ENCODE results near the gene SELPLG. TPM values are rescaled to one million over a fixed set of nuclear protein-coding genes. Genes with fewer than 3 reads are reported as not detected.
"Not testable (repeated sequence)": the region's sequence is repeated elsewhere in the genome, so short reads cannot be mapped to it uniquely, and the experiment has no call there.

Gene SELPLG
- polyA plus RNA-seq, 2 donors: 0.86 to 2.0 TPM

GRCh38 chr12:108592033-108592909 lies 41.4 kb downstream of the SELPLG start:
- no peaks in the 10 kb centered on the region for H3K36me3 ChIP-seq (ENCODE audit: control insufficient read depth in 2 of 2, insufficient read depth in 2 of 2, low read length in 1 of 2)
- H3K4me3 ChIP-seq (ENCODE audit: low read depth in 1 of 2, low read length in 2 of 2): no peak overlapping the region
- H3K27ac ChIP-seq (ENCODE audit: low read depth in 2 of 2, low read length in 1 of 2): no peak overlapping the region
- WGBS, 2 donors: 94 to 95% methylated on average over 25 of the region's 25 CpGs
- H3K4me1 ChIP-seq (ENCODE audit: control insufficient read depth in 2 of 2, insufficient read depth in 2 of 2, low read length in 1 of 2): peaks cover 0 to 7% of the 10 kb centered on the region in 2 donors
- no peaks in the 10 kb centered on the region for H3K27me3 ChIP-seq (ENCODE audit: control insufficient read depth in 1 of 2, insufficient read depth in 2 of 2, low read length in 2 of 2)
- no peaks in the 10 kb centered on the region for H3K9me3 ChIP-seq (ENCODE audit: control insufficient read depth in 2 of 2, insufficient read depth in 1 of 2, low read depth in 1 of 2, low read length in 1 of 2)

GRCh38 chr12:108591267-108591980 lies 42.3 kb downstream of the SELPLG start:
- no peak overlapping the region for H3K27ac ChIP-seq (ENCODE audit: low read depth in 2 of 2, low read length in 1 of 2)
- 83 to 86% methylated on average over 22 of the region's 22 CpGs for WGBS, 2 donors

GRCh38 chr12:108590463-108590862 lies 43.2 kb downstream of the SELPLG start:
- H3K4me1 ChIP-seq (ENCODE audit: control insufficient read depth in 2 of 2, insufficient read depth in 2 of 2, low read length in 1 of 2); H3K4me3 ChIP-seq (ENCODE audit: low read depth in 1 of 2, low read length in 2 of 2); H3K27ac ChIP-seq (ENCODE audit: low read depth in 2 of 2, low read length in 1 of 2); H3K9me3 ChIP-seq (ENCODE audit: control insufficient read depth in 2 of 2, insufficient read depth in 1 of 2, low read depth in 1 of 2, low read length in 1 of 2); H3K27me3 ChIP-seq (ENCODE audit: control insufficient read depth in 1 of 2, insufficient read depth in 2 of 2, low read length in 2 of 2); H3K36me3 ChIP-seq (ENCODE audit: control insufficient read depth in 2 of 2, insufficient read depth in 2 of 2, low read length in 1 of 2): not testable (repeated sequence)
- WGBS, 2 donors: 91 to 95% methylated on average over 9 of the region's 9 CpGs

More at GRCh38 chr12:108591267-108591980, 42.3 kb downstream of the SELPLG start:
- H3K4me3 ChIP-seq (ENCODE audit: low read depth in 1 of 2, low read length in 2 of 2): no peak overlapping the region
- no peaks in the 10 kb centered on the region for H3K9me3 ChIP-seq (ENCODE audit: control insufficient read depth in 2 of 2, insufficient read depth in 1 of 2, low read depth in 1 of 2, low read length in 1 of 2)
- H3K27me3 ChIP-seq (ENCODE audit: control insufficient read depth in 1 of 2, insufficient read depth in 2 of 2, low read length in 2 of 2): no peaks in the 10 kb centered on the region
- H3K36me3 ChIP-seq (ENCODE audit: control insufficient read depth in 2 of 2, insufficient read depth in 2 of 2, low read length in 1 of 2): no peaks in the 10 kb centered on the region
- H3K4me1 ChIP-seq (ENCODE audit: control insufficient read depth in 2 of 2, insufficient read depth in 2 of 2, low read length in 1 of 2): peaks cover 0 to 7% of the 10 kb centered on the region in 2 donors

- no peak overlapping the region for H3K4me3 ChIP-seq (ENCODE audit: low read depth in 1 of 2, low read length in 2 of 2)
- no peak overlapping the region for H3K27ac ChIP-seq (ENCODE audit: low read depth in 2 of 2, low read length in 1 of 2)
- WGBS, 2 donors: 66 to 71% methylated on average over 7 of the region's 7 CpGs
- no peaks in the 10 kb centered on the region for H3K36me3 ChIP-seq (ENCODE audit: control insufficient read depth in 2 of 2, insufficient read depth in 2 of 2, low read length in 1 of 2)
- H3K9me3 ChIP-seq (ENCODE audit: control insufficient read depth in 2 of 2, insufficient read depth in 1 of 2, low read depth in 1 of 2, low read length in 1 of 2): no peaks in the 10 kb centered on the region
- H3K27me3 ChIP-seq (ENCODE audit: control insufficient read depth in 1 of 2, insufficient read depth in 2 of 2, low read length in 2 of 2): no peaks in the 10 kb centered on the region
- peaks cover 0 to 3% of the 10 kb centered on the region in 2 donors for H3K4me1 ChIP-seq (ENCODE audit: control insufficient read depth in 2 of 2, insufficient read depth in 2 of 2, low read length in 1 of 2)
These were observed 43.9 kb downstream of the SELPLG start for GRCh38 chr12:108589840-108590229.

- no peak overlapping the region for H3K4me3 ChIP-seq (ENCODE audit: low read depth in 1 of 2, low read length in 2 of 2)
- no peak overlapping the region for H3K27ac ChIP-seq (ENCODE audit: low read depth in 2 of 2, low read length in 1 of 2)
- no peaks in the 10 kb centered on the region for H3K27me3 ChIP-seq (ENCODE audit: control insufficient read depth in 1 of 2, insufficient read depth in 2 of 2, low read length in 2 of 2)
- H3K36me3 ChIP-seq (ENCODE audit: control insufficient read depth in 2 of 2, insufficient read depth in 2 of 2, low read length in 1 of 2): no peaks in the 10 kb centered on the region
- 32% methylated on average over 14 to 15 of the region's 15 CpGs for WGBS, 2 donors
- H3K4me1 ChIP-seq (ENCODE audit: control insufficient read depth in 2 of 2, insufficient read depth in 2 of 2, low read length in 1 of 2): peaks cover 0 to 3% of the 10 kb centered on the region in 2 donors
- no peaks in the 10 kb centered on the region for H3K9me3 ChIP-seq (ENCODE audit: control insufficient read depth in 2 of 2, insufficient read depth in 1 of 2, low read depth in 1 of 2, low read length in 1 of 2)
These were observed 44.5 kb downstream of the SELPLG start for GRCh38 chr12:108589028-108589839.

- Histone ChIP-seq H3K4me1 (ENCODE audit: control insufficient read depth in 2 of 2, insufficient read depth in 2 of 2, low read length in 1 of 2) (peaks cover 0 to 3% of the 10 kb centered on the region in 2 donors), H3K9me3 (ENCODE audit: control insufficient read depth in 2 of 2, insufficient read depth in 1 of 2, low read depth in 1 of 2, low read length in 1 of 2) (no peaks in the 10 kb centered on the region), H3K4me3 (ENCODE audit: low read depth in 1 of 2, low read length in 2 of 2) (no peak overlapping the region), H3K27me3 (ENCODE audit: control insufficient read depth in 1 of 2, insufficient read depth in 2 of 2, low read length in 2 of 2) (no peaks in the 10 kb centered on the region), H3K27ac (ENCODE audit: low read depth in 2 of 2, low read length in 1 of 2) (no peak overlapping the region), H3K36me3 (ENCODE audit: control insufficient read depth in 2 of 2, insufficient read depth in 2 of 2, low read length in 1 of 2) (no peaks in the 10 kb centered on the region)
- WGBS, 2 donors: 77 to 80% methylated on average over 4 of the region's 4 CpGs
These were observed 45.9 kb downstream of the SELPLG start for GRCh38 chr12:108587826-108588225.

GRCh38 chr12:108586306-108586705 lies 47.4 kb downstream of the SELPLG start:
- Histone ChIP-seq H3K4me3 (ENCODE audit: low read depth in 1 of 2, low read length in 2 of 2) (no peak overlapping the region), H3K36me3 (ENCODE audit: control insufficient read depth in 2 of 2, insufficient read depth in 2 of 2, low read length in 1 of 2) (no peaks in the 10 kb centered on the region), H3K27me3 (ENCODE audit: control insufficient read depth in 1 of 2, insufficient read depth in 2 of 2, low read length in 2 of 2) (no peaks in the 10 kb centered on the region), H3K4me1 (ENCODE audit: control insufficient read depth in 2 of 2, insufficient read depth in 2 of 2, low read length in 1 of 2) (peaks cover 0 to 3% of the 10 kb centered on the region in 2 donors), H3K27ac (ENCODE audit: low read depth in 2 of 2, low read length in 1 of 2) (no peak overlapping the region), H3K9me3 (ENCODE audit: control insufficient read depth in 2 of 2, insufficient read depth in 1 of 2, low read depth in 1 of 2, low read length in 1 of 2) (no peaks in the 10 kb centered on the region)
- 92 to 94% methylated on average over 11 of the region's 11 CpGs for WGBS, 2 donors

GRCh38 chr12:108585864-108586263 lies 47.8 kb downstream of the SELPLG start:
- peaks cover 0 to 3% of the 10 kb centered on the region in 2 donors for H3K4me1 ChIP-seq (ENCODE audit: control insufficient read depth in 2 of 2, insufficient read depth in 2 of 2, low read length in 1 of 2)
- no peaks in the 10 kb centered on the region for H3K9me3 ChIP-seq (ENCODE audit: control insufficient read depth in 2 of 2, insufficient read depth in 1 of 2, low read depth in 1 of 2, low read length in 1 of 2)
- H3K27ac ChIP-seq (ENCODE audit: low read depth in 2 of 2, low read length in 1 of 2): no peak overlapping the region
- H3K27me3 ChIP-seq (ENCODE audit: control insufficient read depth in 1 of 2, insufficient read depth in 2 of 2, low read length in 2 of 2): no peaks in the 10 kb centered on the region
- H3K36me3 ChIP-seq (ENCODE audit: control insufficient read depth in 2 of 2, insufficient read depth in 2 of 2, low read length in 1 of 2): no peaks in the 10 kb centered on the region
- no peak overlapping the region for H3K4me3 ChIP-seq (ENCODE audit: low read depth in 1 of 2, low read length in 2 of 2)
- 56 to 63% methylated on average over 4 of the region's 4 CpGs for WGBS, 2 donors

- H3K27ac ChIP-seq (ENCODE audit: low read depth in 2 of 2, low read length in 1 of 2): no peak overlapping the region
- no peaks in the 10 kb centered on the region for H3K27me3 ChIP-seq (ENCODE audit: control insufficient read depth in 1 of 2, insufficient read depth in 2 of 2, low read length in 2 of 2)
- no peak overlapping the region for H3K4me3 ChIP-seq (ENCODE audit: low read depth in 1 of 2, low read length in 2 of 2)
- H3K36me3 ChIP-seq (ENCODE audit: control insufficient read depth in 2 of 2, insufficient read depth in 2 of 2, low read length in 1 of 2): no peaks in the 10 kb centered on the region
- 69 to 78% methylated on average over 3 of the region's 3 CpGs for WGBS, 2 donors
- H3K9me3 ChIP-seq (ENCODE audit: control insufficient read depth in 2 of 2, insufficient read depth in 1 of 2, low read depth in 1 of 2, low read length in 1 of 2): no peaks in the 10 kb centered on the region
- peaks cover 0 to 3% of the 10 kb centered on the region in 2 donors for H3K4me1 ChIP-seq (ENCODE audit: control insufficient read depth in 2 of 2, insufficient read depth in 2 of 2, low read length in 1 of 2)
These were observed 49.1 kb downstream of the SELPLG start for GRCh38 chr12:108584456-108585065.
